GM15510 (cell line): Measurements from ENCODE around the gene C3orf18.

Experiments
- POLR2A ChIP-seq: IDR thresholded peaks from 3 replicates; pipeline ENCODE4 v1.6.1; 2011; ENCODE audit warnings: borderline replicate concordance; ENCODE audit not compliant: insufficient read length; ENCODE audit errors: extremely low read depth

The C3orf18 gene

DNA sequence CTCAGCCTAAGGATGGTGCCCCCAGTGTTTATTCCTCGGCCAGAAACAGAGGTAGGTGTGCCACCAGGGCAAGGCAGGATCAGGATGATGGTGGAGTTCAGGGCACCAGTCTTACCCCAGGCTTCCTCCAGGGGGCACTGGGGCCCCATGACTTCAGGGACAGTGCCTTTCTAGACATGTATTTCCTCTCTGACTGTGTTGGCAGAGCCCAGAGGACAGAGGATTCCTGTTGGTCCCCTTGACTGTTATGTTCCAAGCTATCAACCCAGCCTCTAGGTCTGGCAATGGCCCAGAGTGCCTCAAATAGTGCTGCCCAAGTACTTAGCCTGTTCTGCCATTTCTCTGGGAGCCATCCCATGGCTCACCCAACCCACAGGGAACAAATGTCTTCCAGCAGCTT, 4.6 kb upstream of the C3orf18 start:
- TF ChIP-seq POLR2A, result no peak

DNA sequence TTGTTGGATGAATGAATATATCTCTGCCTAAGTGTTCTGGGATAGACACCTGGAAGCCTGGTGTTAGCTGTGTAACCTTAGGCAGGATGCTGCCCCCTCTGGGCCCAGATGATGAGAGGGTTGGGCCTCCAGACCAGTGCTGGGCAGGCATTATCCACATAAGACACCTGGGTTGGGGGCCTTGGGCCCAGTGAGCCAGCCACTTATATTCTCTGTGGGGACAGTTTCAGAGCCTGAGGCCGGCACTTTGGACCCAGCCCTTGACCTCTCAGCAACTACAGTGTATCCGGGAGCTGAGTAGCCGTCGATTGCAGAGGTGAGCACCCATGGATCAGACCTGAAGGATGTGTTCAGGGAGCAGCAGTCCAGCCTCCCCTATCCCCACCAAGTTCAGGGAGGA, 3.9 kb upstream of the C3orf18 start:
- no peak for TF ChIP-seq POLR2A

GRCh38 chr3:50570508-50571279, 3.1 kb upstream of the C3orf18 start:
- no peak for TF ChIP-seq POLR2A

DNA sequence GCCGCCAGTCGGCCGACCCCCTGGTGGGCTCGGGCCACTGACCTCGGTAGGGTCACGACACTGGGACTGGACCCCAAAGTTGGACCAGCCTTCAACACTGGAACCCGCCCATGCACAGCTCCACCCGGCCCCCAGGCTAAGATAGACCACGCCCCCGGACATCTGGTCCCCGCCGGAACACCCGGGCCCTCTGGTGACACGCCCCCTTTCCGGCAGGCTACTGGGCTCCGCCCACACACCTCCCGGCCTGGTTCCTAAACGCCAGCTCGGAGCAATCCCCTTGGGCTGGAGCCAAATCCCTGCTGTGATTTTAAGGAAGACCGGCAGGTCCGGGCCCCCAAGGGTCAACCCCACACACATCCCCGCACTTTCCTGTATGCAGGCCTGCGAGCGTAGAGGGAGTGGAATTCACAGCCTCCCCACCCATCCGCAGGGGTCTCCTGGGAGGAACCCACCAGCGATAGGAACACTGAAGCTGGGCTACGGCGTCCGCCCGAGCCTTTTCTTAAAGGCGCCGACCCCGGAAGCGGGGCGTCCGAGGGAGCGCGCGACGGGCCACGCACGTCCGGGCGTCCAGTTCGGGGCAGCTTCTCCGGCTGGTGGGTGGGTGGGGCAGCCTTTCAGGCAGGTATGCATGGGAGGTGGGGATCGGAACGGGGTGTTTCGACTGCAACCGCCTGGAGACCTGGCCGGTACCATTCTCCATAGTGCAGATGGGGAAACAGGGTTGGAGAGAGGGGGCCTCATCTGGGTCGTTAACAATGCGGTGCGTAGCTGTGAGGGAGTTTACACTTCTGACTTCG, 1.6 kb upstream of the C3orf18 start, which contains the start of gene HEMK1:
Gene HEMK1 (plus strand): TSS at position 576 of the 803 bp plus-strand sequence. CDS start 1,583 bp downstream, outside the sequence.
- peak; percentile 57 for TF ChIP-seq POLR2A

- no peak for TF ChIP-seq POLR2A
These were observed 549 bp downstream of the C3orf18 start for GRCh38 chr3:50567011-50567385.

DNA sequence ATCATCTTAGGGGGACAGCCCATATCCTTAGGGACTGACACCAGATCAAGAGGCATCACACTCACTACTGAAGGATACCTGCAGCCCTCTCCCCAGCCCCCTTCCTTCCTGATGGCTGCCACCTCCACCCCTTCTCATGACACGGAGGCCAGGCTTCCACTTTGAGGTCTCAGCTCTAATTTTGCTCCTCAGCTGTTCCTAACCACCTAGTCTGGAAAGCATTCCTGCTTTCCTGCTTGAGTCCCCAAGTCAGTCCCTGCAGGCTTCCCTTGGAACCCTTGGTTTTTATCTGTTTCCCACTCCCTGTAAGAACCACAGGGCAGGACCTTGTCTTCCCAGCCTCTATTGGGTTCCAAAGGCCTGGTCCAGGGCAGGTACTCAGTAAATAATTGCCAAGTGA, 3.2 kb downstream of the C3orf18 start:
- TF ChIP-seq POLR2A, result no peak

DNA sequence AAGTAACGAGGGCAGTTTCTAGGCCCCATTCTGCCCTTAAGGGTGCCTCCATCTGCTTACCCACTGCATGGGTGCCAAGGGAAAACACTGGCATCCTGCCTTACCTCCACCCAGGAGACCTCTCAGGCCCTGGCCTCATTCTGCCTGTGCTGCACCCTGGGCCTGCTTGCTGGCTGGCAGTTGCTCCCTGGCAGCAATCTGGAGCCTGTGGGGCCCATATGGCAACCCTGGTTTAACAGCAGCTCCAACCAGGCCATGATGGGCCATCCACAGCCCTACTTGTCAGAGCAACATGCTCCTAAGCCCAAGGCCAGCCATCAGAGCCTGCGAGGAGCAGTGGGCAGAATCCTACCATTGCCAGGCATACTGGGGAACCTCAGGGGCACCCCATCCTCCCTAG, 3.7 kb downstream of the C3orf18 start:
- TF ChIP-seq POLR2A, result no peak

DNA sequence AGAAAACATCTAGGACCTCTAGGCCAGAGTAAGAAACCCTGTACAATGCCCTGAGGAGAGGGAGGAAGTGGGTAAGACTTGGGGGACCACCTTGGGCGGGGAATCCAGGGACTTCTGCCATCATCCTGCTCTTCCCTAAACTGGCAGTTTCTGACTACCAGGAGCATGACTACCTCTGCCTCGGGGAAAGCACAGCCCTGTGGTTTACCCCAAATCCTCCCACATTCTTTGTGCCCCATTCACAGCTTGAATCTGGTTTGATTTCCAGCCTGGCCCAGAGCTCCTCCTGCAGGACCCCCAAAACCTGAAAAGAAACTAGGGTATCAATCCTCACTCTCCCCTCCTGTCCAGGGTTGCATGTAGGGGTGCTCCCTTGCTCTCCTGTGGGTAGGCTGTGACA, 4.7 kb downstream of the C3orf18 start:
- no peak for TF ChIP-seq POLR2A

DNA sequence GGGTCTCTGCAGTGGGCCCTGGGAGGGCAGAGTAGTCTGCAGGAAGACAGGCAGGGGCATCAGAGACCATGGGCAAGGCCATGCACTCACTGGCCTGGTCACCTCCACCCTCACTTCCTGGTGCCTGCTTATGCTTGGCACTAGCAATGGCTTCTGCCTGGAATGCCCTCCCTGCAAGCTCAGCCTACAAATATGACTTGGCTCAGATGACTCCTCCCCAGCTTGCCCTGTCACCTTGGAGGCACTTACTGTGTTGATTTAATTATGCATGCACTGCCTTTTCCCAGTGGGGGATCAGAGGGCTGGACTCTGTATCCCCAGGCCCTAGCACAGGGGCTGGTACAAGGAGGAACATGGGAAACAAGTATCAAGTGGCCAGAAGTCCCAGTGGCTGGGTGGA, 7.8 kb downstream of the C3orf18 start:
- no peak for TF ChIP-seq POLR2A

- TF ChIP-seq POLR2A, result no peak
These were observed 9.6 kb downstream of the C3orf18 start for GRCh38 chr3:50557915-50558314.

- TF ChIP-seq POLR2A, result no peak
These were observed 10.4 kb downstream of the C3orf18 start for GRCh38 chr3:50557106-50557505.

- no peak for TF ChIP-seq POLR2A
These were observed 13.0 kb downstream of the C3orf18 start for GRCh38 chr3:50554553-50554952.

DNA sequence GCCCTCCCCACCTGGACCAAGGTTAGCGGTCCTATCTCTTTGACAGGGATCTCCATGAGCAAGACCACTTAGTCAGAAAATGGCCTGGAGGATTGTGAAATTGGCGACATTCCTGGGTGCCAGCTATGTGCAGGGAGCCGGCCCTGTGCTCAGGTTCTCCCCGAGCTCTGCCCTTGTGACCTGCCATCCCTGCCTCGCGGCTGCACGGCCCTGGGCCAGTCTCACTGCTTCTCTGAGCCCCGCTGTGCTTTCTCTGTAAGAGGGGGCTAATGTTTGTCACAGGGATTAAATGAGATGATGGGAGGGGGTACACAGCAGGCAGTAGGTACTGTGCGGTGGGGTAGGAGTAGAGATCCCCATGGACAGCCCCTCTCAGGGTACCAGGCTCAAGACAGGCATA, 14.9 kb downstream of the C3orf18 start:
- no peak for TF ChIP-seq POLR2A

DNA sequence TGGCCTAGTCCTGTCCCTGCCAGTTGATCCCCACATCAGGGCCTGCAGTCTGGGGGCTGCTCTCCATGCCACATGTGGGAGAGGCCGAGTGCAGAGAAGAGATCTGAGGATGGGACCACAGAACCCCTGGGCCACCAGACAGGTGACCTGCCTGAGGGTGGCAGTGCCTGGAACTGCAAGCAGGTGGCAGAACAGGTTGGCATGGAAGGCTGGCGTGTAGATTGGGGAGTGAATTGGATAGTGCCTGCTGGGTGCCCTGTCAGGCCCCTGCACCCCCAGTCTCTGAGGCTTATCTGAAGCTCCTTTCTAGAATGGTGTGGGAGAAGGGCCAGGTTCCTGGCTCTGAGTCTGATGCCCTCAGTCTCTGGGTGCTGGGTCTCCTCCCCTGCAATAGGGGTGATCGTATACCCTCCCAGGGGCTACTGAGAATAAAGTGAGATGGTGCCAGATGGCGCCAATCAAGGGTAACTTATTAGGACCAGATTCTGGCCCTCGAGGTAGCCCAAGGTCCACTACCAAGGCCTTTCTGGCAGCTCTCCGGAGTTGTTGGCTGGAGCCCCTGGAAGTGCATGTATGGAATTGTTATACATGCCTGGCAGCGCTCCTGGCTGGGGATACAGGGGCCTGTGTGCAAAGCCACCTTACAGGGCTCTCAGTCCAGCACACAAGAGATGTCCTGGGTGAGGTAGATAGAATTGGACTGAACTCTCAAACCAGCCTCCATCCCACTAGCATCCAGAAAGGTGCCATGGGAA, 15.7 kb downstream of the C3orf18 start:
- no peak for TF ChIP-seq POLR2A

- no peak for TF ChIP-seq POLR2A
These were observed 16.4 kb downstream of the C3orf18 start for GRCh38 chr3:50551054-50551659.

DNA sequence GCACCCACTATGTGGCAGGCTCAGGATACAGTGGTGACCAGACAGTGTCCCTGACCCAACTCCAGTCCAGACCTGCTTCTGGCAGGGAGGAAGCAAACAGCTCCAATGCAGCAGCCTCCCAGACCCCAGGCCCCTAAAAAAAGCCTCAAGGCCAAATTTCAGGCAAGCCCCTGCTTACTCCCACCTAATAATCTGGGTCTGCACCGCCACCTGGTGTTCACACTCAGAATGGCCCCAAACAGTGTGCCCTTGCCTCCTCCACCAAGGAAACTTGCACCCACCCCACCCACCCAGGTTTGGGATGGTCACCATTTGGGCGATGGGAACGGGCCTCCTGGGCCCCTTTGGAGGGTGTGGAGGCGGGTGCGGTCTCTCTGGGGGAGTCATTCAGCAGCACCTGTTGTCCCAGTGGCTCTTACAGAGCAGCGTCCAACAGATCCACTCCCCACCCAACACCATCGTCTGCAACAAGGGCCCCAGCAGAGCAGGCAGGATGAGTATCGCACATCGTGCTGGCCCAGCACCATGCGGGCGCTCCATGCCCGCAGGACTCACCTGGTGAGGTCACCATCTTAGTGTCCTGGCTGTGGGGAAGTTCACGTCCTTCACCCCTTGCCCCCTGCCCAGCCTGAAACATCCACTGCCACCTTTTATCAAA, 17.3 kb downstream of the C3orf18 start:
- no peak for TF ChIP-seq POLR2A
